Neural cell (in vitro differentiated cells): Measurements from ENCODE around the gene SPTB. TPM values are rescaled to one million over a fixed set of nuclear protein-coding genes. Genes with fewer than 3 reads are reported as not detected.

Experiments
- H2AFZ ChIP-seq: fragments of 200-600, 300-800 bp; sonication (generic), shearing (Covaris generic); 2 replicates; pipeline ENCODE4 v1.6.0; 2014; ENCODE audit warnings: low read depth, mild to moderate bottlenecking, antibody characterized with exemption, low read length, moderate library complexity
- H3F3A ChIP-seq: fragments of 200-600 bp; shearing (Covaris generic); 2 replicates; pipeline ENCODE4 v1.6.1; 2016; ENCODE audit warnings: mild to moderate bottlenecking, moderate library complexity, mixed read lengths, antibody characterized with exemption, low read length; ENCODE audit not compliant: insufficient read depth, poor library complexity, severe bottlenecking
- H3K27ac ChIP-seq: fragments of 200-600, 300-800 bp; sonication (generic), shearing (Covaris generic); 2 replicates; pipeline ENCODE4 v1.5.1; 2014; ENCODE audit warnings: mild to moderate bottlenecking, low read length, moderate library complexity
- H3K27me3 ChIP-seq: fragments of 300-800, 200-600 bp; sonication (generic), shearing (Covaris generic); 2 replicates; pipeline ENCODE4 v1.6.0; 2014; ENCODE audit warnings: mild to moderate bottlenecking, low read depth, low read length, moderate library complexity; ENCODE audit not compliant: insufficient read depth
- H3K36me3 ChIP-seq: fragments of 300-800, 200-600 bp; sonication (generic), shearing (Covaris generic); 2 replicates; pipeline ENCODE4 v1.5.1; 2014; ENCODE audit warnings: mild to moderate bottlenecking, antibody characterized with exemption, low read length, moderate library complexity; ENCODE audit not compliant: insufficient read depth
- H3K4me2 ChIP-seq: fragments of 300-800, 200-600 bp; sonication (generic), shearing (Covaris generic); 2 replicates; pipeline ENCODE4 v1.6.0; 2014; ENCODE audit warnings: mild to moderate bottlenecking, low read length
- H3K4me3 ChIP-seq: fragments of 300-800, 200-600 bp; sonication (generic), shearing (Covaris generic); 2 replicates; pipeline ENCODE4 v1.5.1; 2014; ENCODE audit warnings: mild to moderate bottlenecking, low read length, moderate library complexity
- H3K79me2 ChIP-seq: fragments of 200-600 bp; shearing (Covaris generic); replicated peaks from 2 replicates; pipeline ENCODE4 v1.6.0; 2014; ENCODE audit warnings: mild to moderate bottlenecking, low read length, moderate library complexity; ENCODE audit not compliant: insufficient read depth
- H3K9ac ChIP-seq: fragments of 300-800, 200-600 bp; sonication (generic), shearing (Covaris generic); 2 replicates; pipeline ENCODE4 v1.6.1; 2016; ENCODE audit warnings: mild to moderate bottlenecking, low read length, mixed read lengths
- H3K9me2 ChIP-seq: fragments of 200-600 bp; shearing (Covaris generic); 2 replicates; pipeline ENCODE4 v1.6.1; 2016; ENCODE audit warnings: mild to moderate bottlenecking, low read length, mixed read lengths; ENCODE audit not compliant: insufficient read depth
- H3K9me3 ChIP-seq: fragments of 200-600, 300-800 bp; sonication (generic), shearing (Covaris generic); 2 replicates; pipeline ENCODE4 v1.6.1; 2016; ENCODE audit warnings: mild to moderate bottlenecking, mixed run types, low read length, moderate library complexity, mixed read lengths
- H4K20me1 ChIP-seq: fragments of 200-600 bp; shearing (Covaris generic); 2 replicates; pipeline ENCODE4 v1.6.1; 2016; ENCODE audit warnings: mild to moderate bottlenecking, mixed run types; ENCODE audit not compliant: insufficient read depth
- EP300 ChIP-seq: fragments of 450-650 bp; conservative IDR thresholded peaks from 2 replicates; pipeline ENCODE4 v1.6.1; 2014; ENCODE audit warnings: antibody characterized with exemption, mild to moderate bottlenecking, moderate library complexity; ENCODE audit not compliant: poor library complexity, severe bottlenecking
- EZH2 ChIP-seq: fragments of 200-600, 300-800 bp; shearing (Covaris generic), sonication (generic); IDR thresholded peaks from 2 replicates; pipeline ENCODE4 v1.6.1; 2014; ENCODE audit warnings: antibody characterized with exemption, low read length, borderline replicate concordance, mild to moderate bottlenecking; ENCODE audit not compliant: insufficient read depth, poor library complexity, severe bottlenecking
- RAD21 ChIP-seq: fragments of 450-650 bp; conservative IDR thresholded peaks from 2 replicates; pipeline ENCODE4 v1.6.1; 2014; ENCODE audit warnings: antibody characterized with exemption, mild to moderate bottlenecking, moderate library complexity
- SMC3 ChIP-seq: fragments of 450-650 bp; conservative IDR thresholded peaks from 2 replicates; pipeline ENCODE4 v1.6.1; 2014; ENCODE audit warnings: antibody characterized with exemption, mild to moderate bottlenecking, moderate library complexity; ENCODE audit not compliant: poor library complexity
- TAF1 ChIP-seq: IDR thresholded peaks from 2 replicates; pipeline ENCODE4 v1.6.1; 2012; ENCODE audit warnings: low read depth
- polyA plus RNA-seq: library from polyadenylated mRNA; depleted of rRNA; stranded (reverse); fragments of >200 nt; gene quantifications from 2 replicates; pipeline ENCODE4 v1.2.3, GENCODE V29; 2014
- TF ChIP-seq, protein P1 (sequence below): IDR thresholded peaks from 2 replicates; pipeline ENCODE4 v1.6.1; 2012; ENCODE audit warnings: borderline replicate concordance
- TF ChIP-seq, protein P2 (sequence below): fragments of 450-650 bp; IDR thresholded peaks from 2 replicates; pipeline ENCODE4 v1.5.1; 2014; ENCODE audit warnings: antibody characterized with exemption, mild to moderate bottlenecking, moderate library complexity; ENCODE audit not compliant: poor library complexity, severe bottlenecking

SPTB gene
- polyA plus RNA-seq, 1 donor from 2014 or later, result 1.9 TPM

DNA sequence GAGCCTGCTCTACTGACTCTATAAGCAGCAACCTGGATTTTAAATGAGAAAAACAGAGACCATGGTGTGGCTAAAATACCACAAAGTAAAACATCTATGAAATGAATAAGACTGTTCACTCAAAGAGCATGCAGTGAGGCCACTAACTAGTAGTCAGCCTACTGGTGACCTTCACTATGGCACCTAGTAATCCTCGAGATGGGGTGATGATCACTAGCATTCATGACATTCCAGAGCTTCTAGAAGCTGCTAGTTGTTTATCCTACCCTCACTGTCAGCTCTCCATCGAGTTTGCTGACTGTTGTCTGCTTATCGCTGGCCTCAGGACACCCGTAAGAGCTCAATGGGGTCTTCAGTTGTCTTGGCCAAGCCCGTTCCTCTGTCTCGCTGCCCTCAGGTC, 13.7 kb downstream of the SPTB start:
- Histone ChIP-seq H3K27ac (no peak overlapping the region), H3K9ac (no peak overlapping the region), H3F3A (no peaks in the 10 kb centered on the region), H3K9me2 (no peaks in the 10 kb centered on the region), H3K27me3 (no peaks in the 10 kb centered on the region), H3K36me3 (no peaks in the 10 kb centered on the region), H2AFZ (no peak overlapping the region), H3K4me2 (no peak overlapping the region), H3K9me3 (no peaks in the 10 kb centered on the region), H4K20me1 (no peaks in the 10 kb centered on the region), H3K4me3 (no peak overlapping the region), H3K79me2 (no peaks in the 10 kb centered on the region)
- TF ChIP-seq, protein P1, sequence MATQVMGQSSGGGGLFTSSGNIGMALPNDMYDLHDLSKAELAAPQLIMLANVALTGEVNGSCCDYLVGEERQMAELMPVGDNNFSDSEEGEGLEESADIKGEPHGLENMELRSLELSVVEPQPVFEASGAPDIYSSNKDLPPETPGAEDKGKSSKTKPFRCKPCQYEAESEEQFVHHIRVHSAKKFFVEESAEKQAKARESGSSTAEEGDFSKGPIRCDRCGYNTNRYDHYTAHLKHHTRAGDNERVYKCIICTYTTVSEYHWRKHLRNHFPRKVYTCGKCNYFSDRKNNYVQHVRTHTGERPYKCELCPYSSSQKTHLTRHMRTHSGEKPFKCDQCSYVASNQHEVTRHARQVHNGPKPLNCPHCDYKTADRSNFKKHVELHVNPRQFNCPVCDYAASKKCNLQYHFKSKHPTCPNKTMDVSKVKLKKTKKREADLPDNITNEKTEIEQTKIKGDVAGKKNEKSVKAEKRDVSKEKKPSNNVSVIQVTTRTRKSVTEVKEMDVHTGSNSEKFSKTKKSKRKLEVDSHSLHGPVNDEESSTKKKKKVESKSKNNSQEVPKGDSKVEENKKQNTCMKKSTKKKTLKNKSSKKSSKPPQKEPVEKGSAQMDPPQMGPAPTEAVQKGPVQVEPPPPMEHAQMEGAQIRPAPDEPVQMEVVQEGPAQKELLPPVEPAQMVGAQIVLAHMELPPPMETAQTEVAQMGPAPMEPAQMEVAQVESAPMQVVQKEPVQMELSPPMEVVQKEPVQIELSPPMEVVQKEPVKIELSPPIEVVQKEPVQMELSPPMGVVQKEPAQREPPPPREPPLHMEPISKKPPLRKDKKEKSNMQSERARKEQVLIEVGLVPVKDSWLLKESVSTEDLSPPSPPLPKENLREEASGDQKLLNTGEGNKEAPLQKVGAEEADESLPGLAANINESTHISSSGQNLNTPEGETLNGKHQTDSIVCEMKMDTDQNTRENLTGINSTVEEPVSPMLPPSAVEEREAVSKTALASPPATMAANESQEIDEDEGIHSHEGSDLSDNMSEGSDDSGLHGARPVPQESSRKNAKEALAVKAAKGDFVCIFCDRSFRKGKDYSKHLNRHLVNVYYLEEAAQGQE, result no peak
- TF ChIP-seq TAF1, result no peak

DNA sequence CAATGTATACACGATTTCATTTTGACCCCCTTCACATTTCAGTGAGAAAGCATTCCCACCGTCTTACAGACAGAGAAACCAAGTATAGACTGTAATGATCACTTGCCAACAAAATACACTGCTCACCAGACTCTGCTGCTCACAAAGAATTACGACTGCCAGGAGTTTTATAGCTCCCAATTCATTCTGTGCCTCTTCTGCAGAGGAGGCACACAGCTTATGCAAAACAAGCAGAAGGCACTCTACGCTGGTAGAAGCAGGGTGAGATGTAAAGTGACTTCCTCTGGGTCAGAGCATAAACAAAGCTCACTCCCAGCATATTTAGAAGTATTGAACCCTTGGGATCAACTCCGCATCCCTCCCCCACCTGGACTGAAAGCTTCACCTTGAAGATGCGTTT, 14.6 kb downstream of the SPTB start:
- H3K27ac ChIP-seq, result no peak overlapping the region
- no peak overlapping the region for H3K4me3 ChIP-seq
- no peaks in the 10 kb centered on the region for H3K27me3 ChIP-seq
- no peaks in the 10 kb centered on the region for H3K36me3 ChIP-seq
- no peaks in the 10 kb centered on the region for H3K9me2 ChIP-seq
- H3K79me2 ChIP-seq, result no peaks in the 10 kb centered on the region
- no peak overlapping the region for H2AFZ ChIP-seq
- H3F3A ChIP-seq, result no peaks in the 10 kb centered on the region
- TF ChIP-seq EZH2, result no peak
- TF ChIP-seq TAF1, result no peak
- no peak for TF ChIP-seq SMC3
- TF ChIP-seq, protein P1, result no peak
- TF ChIP-seq EP300, result no peak
- TF ChIP-seq, protein P2, sequence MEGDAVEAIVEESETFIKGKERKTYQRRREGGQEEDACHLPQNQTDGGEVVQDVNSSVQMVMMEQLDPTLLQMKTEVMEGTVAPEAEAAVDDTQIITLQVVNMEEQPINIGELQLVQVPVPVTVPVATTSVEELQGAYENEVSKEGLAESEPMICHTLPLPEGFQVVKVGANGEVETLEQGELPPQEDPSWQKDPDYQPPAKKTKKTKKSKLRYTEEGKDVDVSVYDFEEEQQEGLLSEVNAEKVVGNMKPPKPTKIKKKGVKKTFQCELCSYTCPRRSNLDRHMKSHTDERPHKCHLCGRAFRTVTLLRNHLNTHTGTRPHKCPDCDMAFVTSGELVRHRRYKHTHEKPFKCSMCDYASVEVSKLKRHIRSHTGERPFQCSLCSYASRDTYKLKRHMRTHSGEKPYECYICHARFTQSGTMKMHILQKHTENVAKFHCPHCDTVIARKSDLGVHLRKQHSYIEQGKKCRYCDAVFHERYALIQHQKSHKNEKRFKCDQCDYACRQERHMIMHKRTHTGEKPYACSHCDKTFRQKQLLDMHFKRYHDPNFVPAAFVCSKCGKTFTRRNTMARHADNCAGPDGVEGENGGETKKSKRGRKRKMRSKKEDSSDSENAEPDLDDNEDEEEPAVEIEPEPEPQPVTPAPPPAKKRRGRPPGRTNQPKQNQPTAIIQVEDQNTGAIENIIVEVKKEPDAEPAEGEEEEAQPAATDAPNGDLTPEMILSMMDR, result no peak
- TF ChIP-seq RAD21, result no peak
- no peak overlapping the region for H3K4me2 ChIP-seq
- no peaks in the 10 kb centered on the region for H4K20me1 ChIP-seq
- H3K9ac ChIP-seq, result no peak overlapping the region
- H3K9me3 ChIP-seq, result no peaks in the 10 kb centered on the region
